Eye (tissue), 1 donor: Measurements from ENCODE around the gene SGTA.

Experiments used
- DNase-seq: peaks from one replicate; pipeline ENCODE4 v3.0.0-alpha.2; 2015

SGTA gene

GRCh38 chr19:2782936-2783780 lies at the start of gene SGTA:
SGTA (minus strand) TSS chr19:2783273; CDS start chr19:2769068, 14,205 bp downstream.
- DNase-seq: peak; percentile 100

- no peak for DNase-seq
These were observed 44.9 kb upstream of the SGTA start for GRCh38 chr19:2827840-2828489.

GRCh38 chr19:2827022-2827421 lies 43.9 kb upstream of the SGTA start:
- DNase-seq: no peak

- no peak for DNase-seq
These were observed 41.1 kb upstream of the SGTA start for GRCh38 chr19:2824129-2824528.

- no peak for DNase-seq
These were observed 40.6 kb upstream of the SGTA start for GRCh38 chr19:2823646-2824045.

GRCh38 chr19:2822846-2823245 lies 39.8 kb upstream of the SGTA start:
- no peak for DNase-seq

GRCh38 chr19:2820112-2820702 lies 37.1 kb upstream of the SGTA start:
- peak; percentile 53 for DNase-seq

- peak; percentile 99 for DNase-seq
These were observed 36.6 kb upstream of the SGTA start, which contains the start of gene ZNF554 for GRCh38 chr19:2819540-2820111. ZNF554 (plus strand) TSS chr19:2819868; CDS start chr19:2820072, 204 bp downstream.

GRCh38 chr19:2817237-2817829 lies 34.3 kb upstream of the SGTA start:
- DNase-seq: peak; percentile 12

GRCh38 chr19:2816641-2817040 lies 33.6 kb upstream of the SGTA start:
- DNase-seq: no peak

- no peak for DNase-seq
These were observed 32.9 kb upstream of the SGTA start for GRCh38 chr19:2815923-2816322.

- no peak for DNase-seq
These were observed 32.1 kb upstream of the SGTA start for GRCh38 chr19:2815191-2815614.

- no peak for DNase-seq
These were observed 31.4 kb upstream of the SGTA start for GRCh38 chr19:2814426-2814825.

- no peak for DNase-seq
These were observed 30.4 kb upstream of the SGTA start for GRCh38 chr19:2813235-2814160.

- DNase-seq: no peak
These were observed 29.6 kb upstream of the SGTA start for GRCh38 chr19:2812414-2813234.

GRCh38 chr19:2811735-2812413 lies 28.8 kb upstream of the SGTA start:
- no peak for DNase-seq

- no peak for DNase-seq
These were observed 28.2 kb upstream of the SGTA start for GRCh38 chr19:2811221-2811722.

- no peak for DNase-seq
These were observed 27.3 kb upstream of the SGTA start for GRCh38 chr19:2810141-2811091.
